Ovary (tissue), 3 donors: ENCODE results near the gene LSAMP.

Source experiments
- CTCF ChIP-seq, 3 donors: fragments of 450-650 bp in 2 of 3; fragments of 200-600 bp in 1 of 3; IDR thresholded peaks; one replicate each; pipeline versions ENCODE4 v1.5.1 to v1.8.0; 2016 to 2022; ENCODE audit warnings: antibody characterized with exemption in 3 of 3, mild to moderate bottlenecking in 1 of 3
- POLR2A ChIP-seq: fragments of 450-650 bp; IDR thresholded peaks from one replicate; pipeline ENCODE4 v1.6.1; 2017; ENCODE audit warnings: antibody characterized with exemption, mild to moderate bottlenecking, moderate library complexity
- donor health status: DM: no; HTN: no; CAD: no.

DNA sequence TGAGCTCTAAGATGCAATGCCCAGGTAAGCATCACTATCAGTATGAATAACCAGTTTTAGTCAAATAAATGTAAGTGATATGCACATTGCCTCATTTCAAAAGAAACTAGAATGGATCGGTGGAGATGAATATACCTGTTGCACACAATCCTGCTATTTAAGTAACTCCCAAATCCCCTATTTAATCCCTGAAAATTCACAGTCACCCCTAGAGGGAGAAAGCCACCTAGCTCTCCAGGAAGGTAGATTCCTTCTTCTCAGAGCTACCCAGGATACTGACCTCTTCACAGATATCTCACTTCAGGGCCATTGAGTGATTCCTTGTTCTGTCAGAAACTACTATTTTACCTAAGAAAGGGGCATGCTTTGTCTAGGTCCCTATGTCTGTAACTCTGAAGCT lies 11.7 kb downstream of the LSAMP start:
- no peak for TF ChIP-seq POLR2A
- no peak for TF ChIP-seq CTCF (IDR thresholded peaks at IDR 0.05)
